B cell (primary cell): ENCODE results near the gene TNPO2. TPM values are rescaled to one million over a fixed set of nuclear protein-coding genes. Genes with fewer than 3 reads are reported as not detected.
"Not testable (repeated sequence)": the region's sequence is repeated elsewhere in the genome, so short reads cannot be mapped to it uniquely, and the experiment has no call there.

Source experiments
- ATAC-seq: fragments of 200-7000 bp; cut with Tn5 transposase; one replicate; pipeline ENCODE4 v1.10.0; 2021; ENCODE audit warnings: low read depth, mild to moderate bottlenecking, moderate number of reproducible peaks, moderate library complexity
- CTCF ChIA-PET: fragments of 350-600 bp; sonication (Branson Sonifier 250); formaldehyde crosslinking; loops from one replicate; lab custom pipeline; 2021; ENCODE audit warnings: antibody characterized with exemption, inconsistent platforms; lab: Charles Lee
- POLR2A ChIA-PET: fragments of 350-600 bp; sonication (Branson Sonifier 250); formaldehyde crosslinking; loops from one replicate; lab custom pipeline; 2021; ENCODE audit warnings: antibody characterized with exemption; lab: Charles Lee
- DNase-seq: peaks from one replicate; pipeline ENCODE4 v3.0.0; 2013
- H2AFZ ChIP-seq: 2 replicates; pipeline ENCODE4 v1.6.1; 2012; ENCODE audit warnings: mild to moderate bottlenecking, low read depth, low read length; ENCODE audit not compliant: insufficient read depth, poor library complexity, severe bottlenecking
- H3K27ac ChIP-seq, 2 donors: 1 replicate in 1 of 2; 2 replicates in 1 of 2; pipeline ENCODE4 v1.5.1; 2012 to 2013; ENCODE audit warnings: low read length in 2 of 2, mild to moderate bottlenecking in 2 of 2, moderate library complexity in 1 of 2
- H3K27me3 ChIP-seq, 4 experiments: fragments of 200-600 bp in 1 of 4; sonication (generic) in 1 of 4; replicated peaks in 1 of 4; 1 replicate in 2 of 4; 2 replicates in 2 of 4; pipeline versions ENCODE4 v1.6.1 to v1.7.0; 2013 to 2016; ENCODE audit warnings: low read length in 3 of 4, mild to moderate bottlenecking in 2 of 4, mixed read lengths in 1 of 4, moderate library complexity in 1 of 4; ENCODE audit not compliant: insufficient read depth in 4 of 4, control insufficient read depth in 3 of 4; ENCODE audit errors: control extremely low read depth in 1 of 4
- H3K36me3 ChIP-seq, 2 experiments: replicated peaks in 1 of 2; 1 replicate in 1 of 2; 2 replicates in 1 of 2; pipeline versions ENCODE4 v1.6.1 to v1.7.1; 2013; ENCODE audit warnings: low read length in 1 of 2; ENCODE audit not compliant: insufficient read depth in 2 of 2, control insufficient read depth in 1 of 2; ENCODE audit errors: control extremely low read depth in 1 of 2, extremely low read depth in 1 of 2
- H3K4me1 ChIP-seq, 2 donors: fragments of 200-600 bp in 1 of 2; sonication (generic) in 1 of 2; 1 replicate in 1 of 2; 2 replicates in 1 of 2; pipeline versions ENCODE4 v1.5.1 to v1.6.1; 2013 to 2017; ENCODE audit warnings: low read length in 2 of 2; ENCODE audit not compliant: control insufficient read depth in 2 of 2, insufficient read depth in 2 of 2
- H3K4me2 ChIP-seq: replicated peaks from 2 replicates; pipeline ENCODE3; 2012; ENCODE audit warnings: mild to moderate bottlenecking, low read depth, low read length; ENCODE audit not compliant: poor library complexity, severe bottlenecking
- H3K4me3 ChIP-seq, 5 experiments: fragments of 200-600 bp in 1 of 5; sonication (generic) in 1 of 5; 1 replicate in 3 of 5; 2 replicates in 2 of 5; pipeline versions ENCODE4 v1.5.1 to v1.7.0; 2011 to 2016; ENCODE audit warnings: low read length in 4 of 5, mild to moderate bottlenecking in 4 of 5, low read depth in 2 of 5, control low read depth in 1 of 5, moderate library complexity in 1 of 5; ENCODE audit not compliant: insufficient read depth in 1 of 5; ENCODE audit errors: control extremely low read depth in 1 of 5, extremely low read depth in 1 of 5
- H3K79me2 ChIP-seq: fragments of 200-600 bp; sonication (generic); one replicate; pipeline ENCODE4 v1.6.0; 2016; ENCODE audit warnings: low read length; ENCODE audit not compliant: control insufficient read depth, insufficient read depth
- H3K9ac ChIP-seq: fragments of 200-600 bp; sonication (generic); 2 replicates; pipeline ENCODE4 v1.6.1; 2017; ENCODE audit warnings: mild to moderate bottlenecking, low read length, moderate library complexity
- H3K9me3 ChIP-seq, 3 donors: one replicate each; pipeline versions ENCODE4 v1.6.1 to v1.7.1; 2013; ENCODE audit warnings: low read length in 2 of 3; ENCODE audit not compliant: control insufficient read depth in 2 of 3, insufficient read depth in 1 of 3; ENCODE audit errors: control extremely low read depth in 1 of 3
- H4K20me1 ChIP-seq: 2 replicates; pipeline ENCODE4 v1.6.0; 2012; ENCODE audit warnings: mild to moderate bottlenecking, low read length; ENCODE audit not compliant: insufficient read depth, control insufficient read depth, poor library complexity, severe bottlenecking
- H3K27ac Mint-ChIP-seq: one replicate; pipeline ENCODE4 v1.8.0; 2021; ENCODE audit warnings: mixed read lengths
- H3K27me3 Mint-ChIP-seq: one replicate; pipeline ENCODE4 v1.8.0; 2021; ENCODE audit warnings: mixed read lengths
- H3K4me1 Mint-ChIP-seq: one replicate; pipeline ENCODE4 v1.8.0; 2021; ENCODE audit warnings: mixed read lengths
- H3K4me3 Mint-ChIP-seq: one replicate; pipeline ENCODE4 v1.8.0; 2021; ENCODE audit warnings: mixed read lengths
- H3K9me3 Mint-ChIP-seq: one replicate; pipeline ENCODE4 v1.8.0; 2022; ENCODE audit warnings: mixed read lengths; ENCODE audit not compliant: insufficient read depth
- CTCF ChIP-seq: fragments of 200-600 bp; IDR thresholded peaks from one replicate; pipeline ENCODE4 v1.8.0; 2022; ENCODE audit warnings: antibody characterized with exemption, mild to moderate bottlenecking
- EZH2 ChIP-seq: IDR thresholded peaks from 2 replicates; pipeline ENCODE4 v1.6.1; 2012; ENCODE audit warnings: borderline replicate concordance, low read depth, mild to moderate bottlenecking, moderate library complexity, low read length; ENCODE audit not compliant: insufficient read depth, poor library complexity, severe bottlenecking
- WGBS: methylation state at CpG from one replicate; pipeline ENCODE4 v1.1.5; 2013; ENCODE audit warnings: missing lambda C conversion rate; ENCODE audit not compliant: insufficient coverage; 5-methylcytosine and 5-hydroxymethylcytosine counted together
- intact Hi-C: fragments of 100-400 bp; cut with micrococcal nuclease; formaldehyde crosslinking; loops from one replicate; pipeline ENCODE4 v1.10.0; 2022
- polyA plus RNA-seq: library from polyadenylated mRNA; depleted of rRNA; stranded (reverse); fragments of >200 nt; gene quantifications from 2 replicates; pipeline ENCODE4 v1.2.3, GENCODE V29; 2012
- total RNA-seq, 2 donors: library from RNA; stranded (reverse); fragments of 120-200 nt in 1 of 2; gene quantifications; 1 replicate in 1 of 2; 2 replicates in 1 of 2; pipeline versions ENCODE4 v1.2.3 to v1.2.4, GENCODE V29; 2013 to 2022

Gene TNPO2
- total and polyA plus RNA-seq, 2 donors (not counting 1 experiment from before 2014, with no cell fraction given) = 73.7 to 85.6 TPM

DNA sequence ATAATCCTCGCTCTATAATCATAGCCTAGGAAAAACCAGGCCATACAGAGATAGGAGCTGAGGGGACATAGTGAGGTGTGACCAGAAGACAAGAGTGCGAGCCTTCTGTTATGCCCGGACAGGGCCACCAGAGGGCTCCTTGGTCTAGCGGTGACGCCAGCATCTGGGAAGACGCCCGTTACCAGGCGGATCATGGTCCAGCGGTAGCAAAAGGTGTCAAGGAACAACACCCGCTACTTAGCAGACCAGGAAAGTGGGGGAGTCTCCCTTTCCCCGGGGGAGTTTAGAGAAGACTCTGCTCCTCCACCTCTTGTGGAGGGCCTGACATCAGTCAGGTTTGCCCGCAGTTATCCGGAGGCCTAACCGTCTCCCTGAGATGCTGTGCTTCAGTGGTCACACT lies 11.7 kb downstream of the TNPO2 start:
- peak; percentile 45 for DNase-seq
- Histone ChIP-seq H3K79me2 (peaks cover 13% of the 10 kb centered on the region), H3K36me3 (peaks cover 2 to 38% of the 10 kb centered on the region in 2 experiments)
- CTCF ChIA-PET = interaction anchor here (0.7 kb wide), 2 partner anchors 18 to 82 kb away, joined by 3 read pairs; no protein-coding TSS in a partner anchor
- H3K27me3 ChIP-seq, H3K4me1 Mint-ChIP-seq, H3K4me3 Mint-ChIP-seq, H3K4me3 ChIP-seq, POLR2A ChIA-PET, H3K4me2 ChIP-seq, H3K9me3 Mint-ChIP-seq, H2AFZ ChIP-seq, H4K20me1 ChIP-seq, H3K9me3 ChIP-seq, H3K27ac ChIP-seq, ATAC-seq, H3K4me1 ChIP-seq, H3K9ac ChIP-seq, H3K27ac Mint-ChIP-seq, intact Hi-C loops, H3K27me3 Mint-ChIP-seq: not testable (repeated sequence)
- 83% methylated on average over 10 of the region's 14 CpGs for WGBS

- Histone ChIP-seq H3K79me2 (peaks cover 13% of the 10 kb centered on the region), H3K4me2 (no peak overlapping the region), H3K4me3 (no peak overlapping the region), H3K9me3 (no peaks in the 10 kb centered on the region), H3K27ac (no peak overlapping the region), H2AFZ (no peak overlapping the region), H3K9ac (no peak overlapping the region), H3K27me3 (no peaks in the 10 kb centered on the region), H3K4me1 (no peaks in the 10 kb centered on the region), H4K20me1 (no peaks in the 10 kb centered on the region), H3K36me3 (peaks cover 0 to 46% of the 10 kb centered on the region in 2 experiments)
- no peak overlapping the region for H3K4me3 Mint-ChIP-seq
- H3K27me3 Mint-ChIP-seq = no peaks in the 10 kb centered on the region
- no peak for ATAC-seq
- ChIA-PET CTCF (interaction anchor here (0.6 to 0.9 kb wide), 4 partner anchors 17 to 94 kb away, joined by 3 to 4 read pairs (median 4); no protein-coding TSS in a partner anchor), POLR2A (no interaction called here)
- H3K4me1 Mint-ChIP-seq = no peaks in the 10 kb centered on the region
- DNase-seq = no peak
- intact Hi-C loops = no loop called here
- 96% methylated on average over 12 of the region's 17 CpGs for WGBS
- no peak overlapping the region for H3K27ac Mint-ChIP-seq
- no peaks in the 10 kb centered on the region for H3K9me3 Mint-ChIP-seq
- TF ChIP-seq EZH2 = no peak
- TF ChIP-seq CTCF = no peak
These were observed 12.5 kb downstream of the TNPO2 start for GRCh38 chr19:12711187-12711586.
